MV-4-11 (cell line): ENCODE results near the gene TSC22D4.
"Not testable (repeated sequence)": the region's sequence is repeated elsewhere in the genome, so short reads cannot be mapped to it uniquely, and the experiment has no call there.

Source experiments
- DNase-seq: peaks from one replicate; lab custom pipeline; 2025; lab: John Stamatoyannopoulos, UW

The TSC22D4 gene

DNA sequence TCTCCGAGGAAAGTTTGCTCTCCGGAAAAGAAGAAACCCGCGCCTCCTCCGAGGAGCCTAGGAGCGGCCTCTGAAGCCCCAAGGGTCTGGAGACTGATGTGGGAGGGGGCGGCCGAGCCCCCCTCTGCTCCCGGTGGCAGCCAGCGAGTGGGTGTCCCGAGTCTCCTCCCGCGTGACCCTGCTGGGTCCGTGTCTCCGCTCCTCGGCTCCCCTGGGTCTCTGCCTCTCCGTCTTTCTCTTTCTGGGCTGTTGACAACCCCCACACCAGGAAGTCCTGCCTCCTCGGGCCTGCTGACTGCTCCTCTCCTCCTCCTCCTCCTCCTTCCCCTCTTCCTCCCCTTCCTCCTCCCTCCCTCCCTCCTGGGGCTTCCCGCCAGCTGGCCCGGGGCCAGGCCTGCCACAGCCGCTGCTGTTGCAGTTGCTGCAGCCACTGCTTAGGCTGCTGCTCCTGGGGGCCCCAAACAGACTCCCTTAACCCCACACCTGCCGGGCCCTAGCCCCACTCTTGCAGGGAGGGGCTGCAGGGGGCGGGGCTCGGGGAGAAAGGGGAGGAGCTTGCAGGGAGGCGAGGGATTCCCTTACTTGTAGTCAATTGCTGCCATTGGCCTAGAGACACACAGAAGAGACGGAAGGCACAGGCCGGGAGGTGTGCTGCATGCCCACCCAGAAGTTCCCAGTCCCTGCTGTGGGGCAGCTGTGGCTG is at the start of gene TSC22D4:
TSC22D4 (minus strand) TSS at position 257 of the 703 bp plus-strand sequence. CDS start 1,176 bp downstream, outside the sequence.
- DNase-seq: peak; percentile 96

DNA sequence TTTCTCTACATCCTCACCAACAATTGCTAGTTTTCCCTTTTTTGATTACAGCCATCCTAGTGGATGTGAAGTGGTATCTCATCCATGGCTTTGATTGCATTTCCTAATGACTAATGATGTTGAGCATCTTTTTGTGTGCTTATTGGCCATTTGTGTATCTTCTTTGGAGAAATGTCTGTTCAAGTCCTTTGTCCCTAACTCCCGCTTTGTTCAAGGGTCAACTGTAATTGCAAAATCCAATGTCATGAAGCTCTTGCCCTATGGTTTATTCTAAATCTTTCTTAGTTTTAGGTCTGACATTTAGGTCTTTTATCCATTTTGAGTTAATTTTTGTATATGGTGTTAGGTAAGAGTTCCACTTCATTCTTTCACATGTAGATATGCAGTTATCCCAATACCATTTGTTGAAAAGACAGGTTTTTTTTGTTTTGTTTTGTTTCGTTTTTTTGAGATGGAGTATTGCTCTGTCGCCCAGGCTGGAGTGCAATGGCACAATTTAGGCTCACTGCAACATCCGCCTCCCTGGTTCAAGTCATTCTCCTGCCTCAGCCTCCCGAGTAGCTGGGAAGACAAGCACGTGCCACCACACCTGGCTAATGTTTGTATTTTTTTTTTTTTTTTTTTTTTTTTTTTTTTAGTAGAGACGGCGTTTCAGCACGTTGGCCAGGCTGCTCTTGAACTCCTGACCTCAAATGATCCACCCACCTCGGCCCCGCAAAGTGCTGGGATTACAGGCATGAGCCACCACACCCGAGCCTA is 49.3 kb upstream of the TSC22D4 start:
- not testable (repeated sequence) for DNase-seq

DNA sequence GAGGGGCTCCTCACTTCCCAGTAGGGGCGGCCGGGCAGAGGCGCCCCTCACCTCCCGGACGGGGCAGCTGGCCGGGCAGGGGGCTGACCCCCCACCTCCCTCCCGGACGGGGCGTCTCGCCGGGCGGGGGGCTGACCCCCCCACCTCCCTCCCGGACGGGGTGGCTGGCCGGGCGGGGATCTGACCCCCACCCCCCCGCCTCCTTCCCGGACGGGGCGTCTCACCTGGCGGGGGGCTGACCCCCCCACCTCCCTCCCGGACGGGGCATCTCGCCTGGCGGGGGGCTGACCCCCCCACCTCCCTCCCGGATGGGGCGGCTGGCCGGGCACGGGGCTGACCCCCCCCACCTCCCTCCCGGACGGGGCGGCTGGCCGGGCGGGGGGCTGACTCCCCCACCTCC is 44.2 kb upstream of the TSC22D4 start:
- DNase-seq: not testable (repeated sequence)

DNA sequence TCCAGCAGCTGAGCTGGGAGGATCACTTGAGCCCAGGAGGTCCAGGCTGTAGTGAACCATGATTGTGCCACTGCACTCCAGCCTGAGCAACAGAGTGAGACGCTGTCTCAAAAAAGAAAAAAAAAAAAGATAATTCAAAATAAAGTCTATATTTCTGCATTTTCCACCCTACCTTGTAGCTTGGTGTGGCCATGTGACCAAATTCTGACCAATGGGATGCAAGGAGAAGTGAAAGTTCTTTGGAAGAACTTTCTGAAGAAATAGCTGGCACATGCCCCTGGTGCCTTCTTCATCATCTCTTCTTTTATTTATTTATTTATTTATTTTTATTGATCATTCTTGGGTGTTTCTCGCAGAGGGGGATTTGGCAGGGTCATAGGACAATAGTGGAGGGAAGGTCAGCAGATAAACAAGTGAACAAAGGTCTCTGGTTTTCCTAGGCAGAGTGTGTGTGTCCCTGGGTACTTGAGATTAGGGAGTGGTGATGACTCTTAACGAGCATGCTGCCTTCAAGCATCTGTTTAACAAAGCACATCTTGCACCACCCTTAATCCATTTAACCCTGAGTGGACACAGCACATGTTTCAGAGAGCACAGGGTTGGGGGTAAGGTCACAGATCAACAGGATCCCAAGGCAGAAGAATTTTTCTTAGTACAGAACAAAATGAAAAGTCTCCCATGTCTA is 43.0 kb upstream of the TSC22D4 start:
- peak; percentile 92 for DNase-seq

DNA sequence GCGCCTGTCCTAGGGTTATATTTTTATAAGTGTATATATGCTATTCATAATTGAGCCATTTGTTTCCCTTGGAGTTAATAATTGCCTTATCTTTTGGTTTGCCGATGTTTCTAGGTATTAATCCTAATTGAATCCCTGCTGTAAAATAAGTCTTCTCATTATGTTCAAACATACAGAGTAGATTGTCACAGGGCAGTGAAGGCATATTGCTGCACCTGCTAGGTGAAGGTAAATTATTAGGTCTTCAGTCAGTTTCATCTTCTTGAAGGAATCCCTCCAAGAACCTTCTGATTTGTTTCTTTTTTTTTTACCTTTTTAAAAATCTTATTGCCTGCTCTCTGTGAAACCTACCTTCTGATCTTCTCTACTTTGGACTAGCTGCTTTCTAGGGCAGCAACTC is 42.1 kb upstream of the TSC22D4 start:
- DNase-seq: no peak

DNA sequence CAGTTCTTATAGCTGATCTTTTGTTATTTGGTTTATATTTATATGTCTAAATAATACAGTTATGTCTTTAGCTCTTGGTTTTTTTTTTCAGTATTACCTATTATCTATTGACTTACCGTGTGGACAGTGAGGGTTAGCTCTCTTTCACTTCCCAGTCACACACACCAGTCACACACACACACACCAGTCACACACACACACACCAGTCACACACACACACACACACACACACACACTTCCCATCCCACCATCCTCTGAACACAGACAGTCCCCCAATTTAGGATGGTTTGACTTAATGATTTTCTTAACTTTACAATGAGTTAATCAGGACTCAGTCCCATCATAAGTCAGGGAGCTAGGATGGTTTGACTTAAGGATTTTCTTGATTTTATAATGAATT is 41.1 kb upstream of the TSC22D4 start:
- no peak for DNase-seq

DNA sequence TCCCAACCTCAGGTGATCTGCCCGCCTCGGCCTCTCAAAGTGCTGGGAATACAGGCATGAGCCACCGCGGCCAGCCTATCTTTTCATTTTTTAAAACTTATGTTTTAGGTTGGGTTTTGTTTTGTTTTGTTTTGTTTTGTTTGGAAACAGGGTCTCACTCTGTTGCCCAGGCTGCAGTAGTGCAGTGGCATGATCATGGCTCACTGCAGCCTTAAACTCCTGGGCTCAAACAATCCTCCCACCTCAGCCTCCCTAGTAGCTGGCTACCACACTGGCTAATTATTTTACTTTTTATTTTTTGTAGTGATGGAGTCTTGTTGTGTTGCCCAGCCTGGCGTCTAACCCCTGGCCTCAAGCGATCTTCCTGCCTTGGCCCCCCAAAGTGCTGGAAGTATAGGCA is 40.6 kb upstream of the TSC22D4 start:
- DNase-seq: no peak

DNA sequence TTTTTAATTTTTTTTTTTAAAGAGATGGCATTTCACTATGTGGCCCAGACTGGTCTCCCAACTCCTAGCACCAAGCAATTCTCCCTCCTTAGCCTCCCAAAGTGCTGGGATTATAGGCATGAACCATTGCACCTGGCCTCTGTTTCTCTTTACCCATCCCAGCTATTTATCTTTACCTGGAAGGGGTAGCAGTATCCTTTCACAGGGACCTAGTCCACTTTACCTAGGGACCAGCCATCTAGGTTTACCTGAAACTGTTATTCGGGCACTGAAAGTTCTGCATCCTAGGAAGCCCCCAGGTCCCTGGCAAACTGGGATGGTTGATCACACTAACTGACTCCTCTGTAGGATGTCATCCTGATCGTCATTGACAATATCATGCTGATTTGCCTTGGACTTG is 38.3 kb upstream of the TSC22D4 start:
- DNase-seq: no peak

DNA sequence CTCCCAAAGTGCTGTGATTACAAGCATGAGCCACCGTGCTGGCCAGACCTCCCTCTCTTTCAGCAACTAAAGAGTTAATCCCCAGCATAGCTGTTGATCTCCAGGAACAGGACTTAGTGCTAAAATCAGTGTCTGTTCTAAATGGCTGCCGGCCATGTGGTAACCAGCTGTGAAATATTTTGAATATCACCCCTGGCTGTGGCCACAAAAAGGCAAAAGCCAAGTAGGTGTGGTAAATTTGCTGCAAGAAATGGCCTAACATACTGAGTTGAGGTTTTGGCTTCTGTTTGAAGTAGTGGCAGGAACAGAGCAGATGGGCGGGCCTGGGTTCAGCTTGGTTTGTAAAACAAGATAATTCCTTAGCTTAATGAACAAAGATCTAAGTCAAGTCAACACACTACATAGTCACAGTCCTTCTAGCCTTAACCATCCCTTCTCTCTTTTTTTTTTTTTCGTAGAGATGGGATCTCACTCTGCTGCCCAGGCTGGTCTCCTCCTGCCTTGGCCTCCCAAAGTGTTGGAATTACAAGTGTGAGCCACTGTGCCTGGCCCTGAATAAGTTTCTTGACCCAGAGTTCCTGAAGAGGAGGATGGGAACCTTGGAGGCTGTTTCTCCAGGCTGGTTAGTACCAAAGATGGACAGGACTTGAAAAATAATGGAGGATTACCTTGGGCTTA is 37.3 kb upstream of the TSC22D4 start:
- DNase-seq: peak; percentile 24

DNA sequence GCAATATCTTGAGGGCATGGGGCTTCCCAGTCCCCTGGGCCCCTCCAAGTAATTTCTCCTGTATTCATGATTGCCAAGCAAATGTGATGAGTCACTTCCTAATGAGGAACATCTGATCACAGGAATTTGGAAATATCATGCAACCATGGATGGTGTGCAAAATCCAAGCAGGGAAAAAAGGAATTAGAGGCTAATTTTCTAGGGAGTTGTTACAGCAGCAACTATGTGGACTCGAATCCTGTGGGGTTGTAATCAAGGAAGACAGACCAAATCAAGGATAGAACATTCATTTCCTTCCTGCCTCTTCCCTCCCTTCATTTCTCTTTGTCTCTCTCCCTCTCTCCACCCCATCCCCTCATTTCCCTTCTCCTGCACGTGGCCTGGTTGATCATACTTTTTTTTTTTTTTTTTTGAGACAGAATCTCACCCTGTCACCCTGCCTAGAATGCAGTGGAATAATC is 36.1 kb upstream of the TSC22D4 start:
- no peak for DNase-seq

DNA sequence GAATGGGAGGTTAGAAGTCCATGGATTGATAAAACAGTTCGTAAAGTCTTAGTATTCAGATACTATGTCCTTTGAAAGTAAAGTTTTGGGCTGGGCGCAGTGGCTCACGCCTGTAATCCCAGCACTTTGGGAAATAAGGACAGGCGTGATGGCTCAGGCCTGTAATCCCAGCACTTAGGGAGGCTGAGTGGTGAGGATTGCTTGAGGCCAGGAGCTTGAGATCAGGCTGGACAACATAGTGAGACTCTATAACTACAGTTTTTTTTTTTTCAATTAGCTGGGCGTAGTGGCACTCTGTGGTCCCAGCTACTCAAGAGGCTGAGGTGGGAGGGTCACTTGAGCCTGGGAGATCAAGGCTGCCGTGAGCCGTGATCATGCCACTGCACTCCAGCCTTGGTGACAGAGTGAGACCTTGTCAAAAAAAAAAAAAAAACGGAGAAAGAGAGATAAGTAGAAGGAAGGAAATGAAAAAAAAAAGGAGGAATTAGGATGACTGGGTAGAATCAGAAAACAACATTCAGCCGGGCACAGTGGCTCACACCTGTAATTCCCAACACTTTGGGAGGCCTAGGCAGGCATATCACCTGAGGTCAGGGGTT is 34.3 kb upstream of the TSC22D4 start:
- DNase-seq: no peak

DNA sequence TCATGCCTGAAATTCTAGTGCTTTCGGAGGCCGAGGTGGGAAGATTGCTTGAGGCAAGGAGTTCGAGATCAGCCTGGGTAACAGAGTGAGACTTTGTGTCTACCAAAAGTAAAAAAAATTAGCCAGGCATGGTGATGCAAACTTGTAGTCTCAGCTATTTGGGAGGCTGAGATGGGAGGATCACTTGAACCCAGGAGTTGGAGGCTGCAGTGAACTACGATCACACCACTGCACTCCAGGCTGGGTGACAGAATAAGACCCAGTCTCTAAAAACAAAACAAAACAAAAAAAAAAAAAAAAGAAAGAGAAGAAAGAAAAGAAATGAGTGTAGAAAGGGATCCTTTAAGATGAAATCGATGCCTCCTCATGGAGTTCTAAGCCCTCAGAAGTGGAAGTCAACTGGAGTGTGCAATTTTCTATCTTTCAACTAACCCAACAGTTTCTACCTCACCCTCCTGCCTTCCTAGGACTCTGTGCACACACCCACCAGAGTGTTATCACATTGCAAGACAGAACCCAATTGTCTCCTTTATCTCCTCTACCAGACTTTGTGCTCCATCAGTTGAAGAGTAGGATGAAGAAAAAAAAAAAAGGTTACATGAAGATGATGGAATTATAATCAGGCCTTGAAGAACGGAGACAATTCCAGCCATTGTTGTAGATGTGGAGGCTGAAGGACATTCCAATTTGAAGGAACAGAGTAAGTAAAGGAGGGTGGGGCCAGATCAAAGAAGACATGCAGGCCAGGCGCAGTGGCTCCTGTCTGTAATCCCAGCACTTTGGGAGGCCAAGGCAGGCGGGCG is 31.6 kb upstream of the TSC22D4 start:
- DNase-seq: no peak

DNA sequence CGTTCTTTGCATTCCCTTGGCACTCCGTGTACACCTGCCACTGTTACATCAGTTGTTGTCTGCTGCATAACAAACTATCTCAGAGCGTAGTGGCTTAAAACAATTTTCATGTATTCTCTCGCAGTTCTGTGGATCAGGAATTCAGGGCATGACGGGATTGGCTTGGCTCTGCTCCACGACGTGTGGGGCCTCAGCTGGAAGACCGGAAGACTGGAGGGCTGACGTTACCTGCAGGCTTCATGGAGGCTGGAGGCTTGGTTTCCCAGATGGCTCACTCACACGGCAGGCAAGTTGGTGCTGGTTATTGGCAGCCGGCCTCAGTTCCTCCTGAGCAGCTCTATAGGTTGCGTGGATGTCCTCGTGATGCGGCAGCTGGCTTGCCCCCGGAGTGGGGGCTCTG is 30.2 kb upstream of the TSC22D4 start:
- DNase-seq: no peak

DNA sequence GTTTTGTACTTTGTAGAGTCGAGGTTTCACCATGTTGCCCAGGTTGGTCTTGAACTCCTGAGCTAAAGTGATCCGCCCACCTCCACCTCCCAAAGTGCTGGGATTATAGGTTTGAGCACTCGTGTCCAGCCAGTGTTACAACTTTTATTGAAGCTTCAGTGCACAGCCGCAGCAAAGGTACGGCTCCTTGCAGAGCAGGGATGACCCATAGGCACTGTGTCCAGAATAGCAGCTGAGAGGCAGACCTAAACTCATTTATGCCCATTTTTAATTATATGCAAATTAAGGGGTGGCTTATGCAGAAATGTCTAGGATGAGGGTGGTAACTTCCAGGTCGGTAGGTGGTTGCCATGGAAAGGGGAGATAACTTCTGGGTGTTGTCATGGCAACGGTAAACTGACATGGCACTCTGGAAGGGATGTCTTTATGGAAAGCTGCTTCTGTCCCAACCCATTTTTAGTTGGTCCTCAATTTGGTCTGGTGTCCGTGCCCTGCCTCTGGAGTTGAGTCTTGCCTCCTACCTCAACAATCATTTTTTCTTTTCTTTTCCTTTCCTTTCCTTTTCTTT is 27.4 kb upstream of the TSC22D4 start:
- no peak for DNase-seq

DNA sequence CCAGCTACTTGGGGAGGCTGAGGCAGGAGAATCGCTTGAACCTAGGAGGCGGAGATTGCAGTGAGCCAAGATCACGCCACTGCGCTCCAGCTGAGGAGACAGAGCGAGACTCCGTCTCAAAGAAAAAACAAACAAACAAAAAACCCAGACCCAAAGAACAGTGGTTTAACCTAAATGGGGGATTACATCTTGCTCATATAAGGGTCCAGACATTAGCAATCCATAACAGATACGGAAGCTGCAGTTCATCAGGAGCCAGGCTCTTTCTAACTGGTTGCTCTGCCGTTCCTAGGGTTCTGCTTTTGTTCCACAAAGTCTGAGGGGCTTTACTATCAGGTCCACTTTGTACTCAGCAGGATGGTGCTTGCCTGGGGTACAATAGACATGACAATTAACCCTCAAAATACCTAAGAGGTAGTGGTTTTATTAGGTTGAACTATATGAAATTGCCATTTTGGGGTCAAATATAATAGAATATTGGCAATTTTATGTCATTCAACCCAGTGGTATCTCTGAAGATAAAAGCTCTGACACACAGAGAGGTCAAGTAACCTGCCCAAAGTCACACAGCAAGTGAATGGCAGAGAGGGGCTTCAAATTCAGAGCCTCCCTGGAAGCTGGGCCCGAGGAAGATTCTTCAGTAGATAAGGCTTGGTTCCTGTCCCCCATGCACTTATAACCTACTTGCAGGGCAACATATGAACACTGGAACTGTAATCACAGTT is 26.0 kb upstream of the TSC22D4 start:
- no peak for DNase-seq

DNA sequence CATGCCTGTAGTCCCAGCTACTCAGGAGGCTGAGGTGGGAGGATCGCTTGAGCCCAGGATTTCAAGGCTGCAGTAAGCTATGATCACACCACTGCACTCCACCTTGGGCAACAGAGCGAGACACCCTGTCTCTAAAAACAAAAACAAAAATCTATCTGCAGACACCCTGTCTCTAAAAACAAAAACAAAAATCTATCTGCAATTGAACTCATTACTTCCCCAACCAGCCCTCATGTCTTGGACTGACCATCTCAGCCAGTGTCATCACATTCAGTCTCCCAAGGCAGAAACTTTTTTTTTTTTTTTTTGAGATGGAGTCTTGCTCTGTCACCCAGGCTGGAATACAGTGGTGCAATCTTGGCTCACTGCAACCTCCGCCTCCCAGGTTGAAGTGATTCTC is 25.0 kb upstream of the TSC22D4 start:
- not testable (repeated sequence) for DNase-seq

DNA sequence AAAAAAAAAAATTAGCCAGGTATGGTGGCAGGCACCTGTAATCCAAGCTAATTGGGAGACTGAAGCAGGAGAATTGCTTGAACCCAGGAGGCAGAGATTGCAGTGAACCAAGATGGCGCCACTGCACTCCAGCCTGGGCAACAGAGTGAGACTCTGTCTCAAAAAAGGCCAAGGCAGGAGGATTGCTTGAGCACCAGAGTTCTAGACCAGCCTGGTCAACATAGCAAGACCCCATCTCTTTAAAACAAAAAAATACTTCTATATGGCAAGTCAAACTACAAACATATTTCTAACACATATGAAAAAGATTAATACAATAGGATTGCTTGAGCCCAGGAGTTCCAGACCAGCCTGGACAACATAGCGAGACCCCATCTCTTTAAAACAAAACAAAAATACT is 21.7 kb upstream of the TSC22D4 start:
- not testable (repeated sequence) for DNase-seq

DNA sequence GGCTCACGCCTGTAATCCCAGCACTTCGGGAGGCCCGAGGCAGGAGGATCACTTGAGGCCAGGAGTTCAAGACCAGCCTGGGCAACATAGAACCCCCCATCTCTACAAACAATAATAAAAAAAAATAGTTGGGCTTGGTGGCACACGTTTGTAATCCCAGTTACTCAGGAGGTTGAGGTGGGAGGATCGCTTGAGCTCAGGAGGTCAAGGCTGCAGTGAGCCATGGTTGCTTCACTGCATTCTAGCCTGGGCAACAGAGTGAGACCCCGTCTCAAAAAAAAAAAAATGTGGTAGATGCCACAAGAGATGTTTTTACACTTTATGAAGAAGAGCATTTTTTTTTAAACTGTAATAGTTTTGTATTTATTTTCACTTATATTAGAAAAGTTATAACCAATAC is 17.5 kb upstream of the TSC22D4 start:
- no peak for DNase-seq

DNA sequence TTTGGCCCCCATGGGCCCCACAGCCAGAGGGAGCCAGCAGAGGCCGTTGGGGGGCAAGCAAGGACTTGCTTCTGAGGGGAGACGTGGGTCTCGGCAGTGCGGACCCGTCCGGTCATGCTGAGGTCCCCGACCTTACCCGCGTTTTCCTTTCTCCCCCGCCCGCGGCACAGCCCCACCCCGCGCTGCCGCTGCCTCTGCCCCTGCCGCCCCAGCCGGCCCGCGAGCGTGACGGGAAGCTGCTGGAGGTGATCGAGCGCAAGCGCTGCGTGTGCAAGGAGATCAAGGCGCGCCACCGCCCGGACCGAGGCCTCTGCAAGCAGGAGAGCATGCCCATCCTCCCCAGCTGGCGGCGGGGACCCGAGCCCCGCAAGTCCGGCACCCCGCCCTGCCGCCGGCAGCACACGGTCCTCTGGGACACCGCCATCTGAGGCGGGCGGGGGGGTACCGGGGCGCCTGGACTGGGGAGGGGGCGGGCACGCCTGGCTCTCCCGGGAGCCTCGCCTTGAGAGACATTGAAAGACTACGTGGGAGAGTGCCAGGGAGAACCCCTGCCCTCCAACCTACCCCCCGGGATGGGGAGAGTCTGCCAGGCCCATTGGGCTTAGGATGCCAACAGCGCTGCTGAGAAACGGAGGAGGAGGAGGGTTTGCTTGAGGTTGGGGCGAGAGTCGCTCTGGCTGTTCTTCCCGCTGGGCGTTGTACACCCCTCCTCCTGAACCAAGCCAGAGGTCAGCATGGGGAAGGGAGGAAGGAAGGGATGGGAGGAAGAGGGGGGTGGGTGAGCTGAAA is 14.7 kb upstream of the TSC22D4 start:
- DNase-seq: peak; percentile 9
